ENCODE data around the gene DAPK1.

DAPK1 gene

DNA sequence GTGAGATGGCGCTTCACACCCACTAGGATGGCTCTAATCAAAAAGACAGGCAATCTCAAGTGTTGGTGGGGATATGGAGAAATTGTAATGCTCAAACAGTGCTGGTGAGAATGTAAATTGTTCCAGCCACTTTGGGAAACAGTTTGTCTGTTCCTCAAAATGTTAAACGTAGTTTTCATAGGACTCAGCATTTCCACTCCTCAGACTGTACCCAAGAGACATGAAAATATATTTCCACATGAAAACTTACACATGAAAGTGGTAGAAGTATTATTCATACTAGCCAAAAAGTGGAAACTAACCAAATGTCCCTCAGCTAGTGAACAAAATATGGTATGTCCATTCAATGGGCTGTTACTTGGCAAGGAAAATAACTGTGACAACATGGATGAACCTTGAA is 120.6 kb downstream of the DAPK1 start:
- H3K4me1 ChIP-seq (ENCODE audit: low read length) = no peaks in the 10 kb centered on the region
- no peaks in the 10 kb centered on the region for H3K9me3 ChIP-seq (ENCODE audit: insufficient read depth, low read length)
- H3K79me2 ChIP-seq (ENCODE audit: low read length) = no peaks in the 10 kb centered on the region
- no peak overlapping the region for H3K4me2 ChIP-seq (ENCODE audit: low read length)
- H3K27me3 ChIP-seq (ENCODE audit: low read depth, low read length) = no peaks in the 10 kb centered on the region
- H3K27ac ChIP-seq (ENCODE audit: low read length) = no peak overlapping the region
- H3K36me3 ChIP-seq (replicated peaks; ENCODE audit: low read depth, low read length) = no peaks in the 10 kb centered on the region
- no peak for TF ChIP-seq EZH2phosphoT487 (IDR thresholded peaks at IDR 0.05; ENCODE audit: low read depth)
- TF ChIP-seq, protein P1, sequence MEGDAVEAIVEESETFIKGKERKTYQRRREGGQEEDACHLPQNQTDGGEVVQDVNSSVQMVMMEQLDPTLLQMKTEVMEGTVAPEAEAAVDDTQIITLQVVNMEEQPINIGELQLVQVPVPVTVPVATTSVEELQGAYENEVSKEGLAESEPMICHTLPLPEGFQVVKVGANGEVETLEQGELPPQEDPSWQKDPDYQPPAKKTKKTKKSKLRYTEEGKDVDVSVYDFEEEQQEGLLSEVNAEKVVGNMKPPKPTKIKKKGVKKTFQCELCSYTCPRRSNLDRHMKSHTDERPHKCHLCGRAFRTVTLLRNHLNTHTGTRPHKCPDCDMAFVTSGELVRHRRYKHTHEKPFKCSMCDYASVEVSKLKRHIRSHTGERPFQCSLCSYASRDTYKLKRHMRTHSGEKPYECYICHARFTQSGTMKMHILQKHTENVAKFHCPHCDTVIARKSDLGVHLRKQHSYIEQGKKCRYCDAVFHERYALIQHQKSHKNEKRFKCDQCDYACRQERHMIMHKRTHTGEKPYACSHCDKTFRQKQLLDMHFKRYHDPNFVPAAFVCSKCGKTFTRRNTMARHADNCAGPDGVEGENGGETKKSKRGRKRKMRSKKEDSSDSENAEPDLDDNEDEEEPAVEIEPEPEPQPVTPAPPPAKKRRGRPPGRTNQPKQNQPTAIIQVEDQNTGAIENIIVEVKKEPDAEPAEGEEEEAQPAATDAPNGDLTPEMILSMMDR (IDR thresholded peaks at IDR 0.05; ENCODE audit: low read depth, low read length) = no peak
- H3K4me3 ChIP-seq (ENCODE audit: low read length) = no peak overlapping the region
- no peaks in the 10 kb centered on the region for H4K20me1 ChIP-seq (ENCODE audit: insufficient read depth, low read length)
- H2AFZ ChIP-seq (ENCODE audit: low read depth, low read length) = no peak overlapping the region
- no peak overlapping the region for H3K9ac ChIP-seq (ENCODE audit: low read length)

- Histone ChIP-seq H3K36me3 (replicated peaks; ENCODE audit: low read depth, low read length) (no peaks in the 10 kb centered on the region), H3K4me2 (ENCODE audit: low read length) (no peak overlapping the region)
Measured at GRCh38 chr9:87618931-87619330, 121.3 kb downstream of the DAPK1 start.

GRCh38 chr9:87619346-87619745 is 121.7 kb downstream of the DAPK1 start:
- Histone ChIP-seq H2AFZ (ENCODE audit: low read depth, low read length) (no peak overlapping the region), H3K4me2 (ENCODE audit: low read length) (no peak overlapping the region), H3K27me3 (ENCODE audit: low read depth, low read length) (no peaks in the 10 kb centered on the region), H3K4me3 (ENCODE audit: low read length) (no peak overlapping the region), H4K20me1 (ENCODE audit: insufficient read depth, low read length) (no peaks in the 10 kb centered on the region), H3K9ac (ENCODE audit: low read length) (no peak overlapping the region), H3K79me2 (ENCODE audit: low read length) (no peaks in the 10 kb centered on the region), H3K4me1 (ENCODE audit: low read length) (no peaks in the 10 kb centered on the region), H3K9me3 (ENCODE audit: insufficient read depth, low read length) (no peaks in the 10 kb centered on the region), H3K36me3 (replicated peaks; ENCODE audit: low read depth, low read length) (no peaks in the 10 kb centered on the region), H3K27ac (ENCODE audit: low read length) (no peak overlapping the region)
- no peak for TF ChIP-seq EZH2phosphoT487 (IDR thresholded peaks at IDR 0.05; ENCODE audit: low read depth)
- TF ChIP-seq, protein P1 (IDR thresholded peaks at IDR 0.05; ENCODE audit: low read depth, low read length) = no peak

More at GRCh38 chr9:87618931-87619330, 121.3 kb downstream of the DAPK1 start:
- Histone ChIP-seq H3K27ac (ENCODE audit: low read length) (no peak overlapping the region), H3K27me3 (ENCODE audit: low read depth, low read length) (no peaks in the 10 kb centered on the region), H2AFZ (ENCODE audit: low read depth, low read length) (no peak overlapping the region), H3K9me3 (ENCODE audit: insufficient read depth, low read length) (no peaks in the 10 kb centered on the region), H3K4me3 (ENCODE audit: low read length) (no peak overlapping the region), H3K4me1 (ENCODE audit: low read length) (no peaks in the 10 kb centered on the region), H3K9ac (ENCODE audit: low read length) (no peak overlapping the region), H4K20me1 (ENCODE audit: insufficient read depth, low read length) (no peaks in the 10 kb centered on the region), H3K79me2 (ENCODE audit: low read length) (no peaks in the 10 kb centered on the region)
- no peak for TF ChIP-seq EZH2phosphoT487 (IDR thresholded peaks at IDR 0.05; ENCODE audit: low read depth)
- TF ChIP-seq, protein P1 (IDR thresholded peaks at IDR 0.05; ENCODE audit: low read depth, low read length) = no peak

DNA sequence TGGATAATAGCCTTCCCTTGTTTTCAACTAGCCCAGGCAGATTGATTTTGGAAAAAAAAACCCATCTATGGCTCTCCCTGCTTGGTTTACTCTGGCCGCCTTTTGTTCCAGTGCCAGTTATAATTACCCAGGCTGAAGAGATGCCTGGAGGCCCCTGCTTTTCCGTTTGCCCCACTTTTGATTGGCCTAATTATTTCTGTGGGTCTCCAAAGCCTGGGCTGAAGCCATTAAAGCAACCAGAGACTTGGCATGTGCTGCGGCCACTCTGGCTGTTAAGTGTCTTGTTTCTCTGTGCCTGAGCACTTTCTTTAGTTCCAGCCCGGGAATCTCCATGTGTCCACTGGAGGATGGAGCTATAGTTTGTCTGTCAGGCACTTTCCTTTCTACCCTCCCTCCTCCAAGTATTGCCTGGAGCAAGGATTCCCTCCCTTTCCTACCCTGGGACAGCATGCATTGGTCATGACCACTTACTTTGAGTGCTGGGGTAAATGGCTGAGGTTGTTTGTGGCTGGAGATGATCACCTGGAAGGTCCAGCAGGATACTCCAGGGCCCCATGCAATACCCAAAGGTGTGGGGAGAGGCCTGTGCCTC is 123.2 kb downstream of the DAPK1 start:
- H3K9ac ChIP-seq (ENCODE audit: low read length) = no peak overlapping the region
- H3K27me3 ChIP-seq (ENCODE audit: low read depth, low read length) = no peaks in the 10 kb centered on the region
- H3K9me3 ChIP-seq (ENCODE audit: insufficient read depth, low read length) = no peaks in the 10 kb centered on the region
- H3K27ac ChIP-seq (ENCODE audit: low read length) = no peak overlapping the region
- H2AFZ ChIP-seq (ENCODE audit: low read depth, low read length) = no peak overlapping the region
- no peaks in the 10 kb centered on the region for H3K4me1 ChIP-seq (ENCODE audit: low read length)
- no peaks in the 10 kb centered on the region for H3K79me2 ChIP-seq (ENCODE audit: low read length)
- H4K20me1 ChIP-seq (ENCODE audit: insufficient read depth, low read length) = no peaks in the 10 kb centered on the region
- TF ChIP-seq, protein P1 (IDR thresholded peaks at IDR 0.05; ENCODE audit: low read depth, low read length) = no peak
- no peak for TF ChIP-seq EZH2phosphoT487 (IDR thresholded peaks at IDR 0.05; ENCODE audit: low read depth)
- no peak overlapping the region for H3K4me2 ChIP-seq (ENCODE audit: low read length)
- H3K36me3 ChIP-seq (replicated peaks; ENCODE audit: low read depth, low read length) = no peaks in the 10 kb centered on the region
- H3K4me3 ChIP-seq (ENCODE audit: low read length) = no peak overlapping the region
